OCI-LY1 (cell line): ENCODE measurements around the gene MLC1.

Source experiments
- H2AFZ ChIP-seq: fragments of 200-600 bp; sonication (generic), shearing (Covaris generic); 2 replicates; pipeline ENCODE4 v1.6.0; 2014; ENCODE audit warnings: antibody characterized with exemption, mild to moderate bottlenecking, low read length
- H3F3A ChIP-seq: fragments of 200-600 bp; sonication (generic), shearing (Covaris generic); 2 replicates; pipeline ENCODE4 v1.6.0; 2014; ENCODE audit warnings: mild to moderate bottlenecking, antibody characterized with exemption, low read length, moderate library complexity; ENCODE audit not compliant: insufficient read depth
- H3K27ac ChIP-seq: fragments of 200-600 bp; sonication (generic); 2 replicates; pipeline ENCODE4 v1.5.1; 2014; ENCODE audit warnings: low read length, mixed run types, mild to moderate bottlenecking, low read depth; ENCODE audit not compliant: poor library complexity, severe bottlenecking
- H3K27me3 ChIP-seq: fragments of 200-600 bp; sonication (generic); 2 replicates; pipeline ENCODE4 v1.6.0; 2014; ENCODE audit warnings: antibody characterized with exemption, mild to moderate bottlenecking, low read length, moderate library complexity; ENCODE audit not compliant: insufficient read depth
- H3K36me3 ChIP-seq: fragments of 200-600 bp; sonication (generic); 2 replicates; pipeline ENCODE4 v1.6.1; 2014; ENCODE audit warnings: mild to moderate bottlenecking, antibody characterized with exemption, low read length, moderate library complexity, mixed read lengths; ENCODE audit not compliant: insufficient read depth
- H3K4me1 ChIP-seq: fragments of 200-600 bp; sonication (generic); 2 replicates; pipeline ENCODE4 v1.5.1; 2014; ENCODE audit warnings: mild to moderate bottlenecking, low read length, moderate library complexity; ENCODE audit not compliant: insufficient read depth, severe bottlenecking
- H3K4me2 ChIP-seq: fragments of 200-600 bp; sonication (generic), shearing (Covaris generic); 2 replicates; pipeline ENCODE4 v1.6.1; 2014; ENCODE audit warnings: low read length
- H3K4me3 ChIP-seq: fragments of 200-600 bp; sonication (generic); 2 replicates; pipeline ENCODE4 v1.5.1; 2014; ENCODE audit warnings: low read length, low read depth, mild to moderate bottlenecking, mixed read lengths; ENCODE audit not compliant: poor library complexity, severe bottlenecking
- H3K79me2 ChIP-seq: fragments of 200-600 bp; shearing (Covaris generic); 2 replicates; pipeline ENCODE4 v1.6.1; 2016; ENCODE audit warnings: mixed run types, low read length, mixed read lengths; ENCODE audit not compliant: insufficient read depth
- H3K9ac ChIP-seq: fragments of 200-600 bp; sonication (generic), shearing (Covaris generic); 2 replicates; pipeline ENCODE4 v1.6.1; 2014; ENCODE audit warnings: mild to moderate bottlenecking, low read length, mixed read lengths
- H3K9me2 ChIP-seq: fragments of 200-600 bp; sonication (generic), shearing (Covaris generic); 2 replicates; pipeline ENCODE4 v1.6.1; 2014; ENCODE audit warnings: low read depth, mild to moderate bottlenecking, low read length, mixed read lengths
- H3K9me3 ChIP-seq: fragments of 200-600 bp; shearing (Covaris generic); 2 replicates; pipeline ENCODE4 v1.6.1; 2014; ENCODE audit warnings: low read length, mixed read lengths
- H4K20me1 ChIP-seq: fragments of 200-600 bp; sonication (generic), shearing (Covaris generic); 2 replicates; pipeline ENCODE4 v1.6.0; 2016; ENCODE audit warnings: mild to moderate bottlenecking, low read length; ENCODE audit not compliant: insufficient read depth
- EZH2 ChIP-seq: fragments of 200-600 bp; sonication (generic), shearing (Covaris generic); IDR thresholded peaks from 2 replicates; pipeline ENCODE4 v1.8.0; 2017; ENCODE audit warnings: borderline replicate concordance, mixed run types, mild to moderate bottlenecking, antibody characterized with exemption, low read length, moderate library complexity, mixed read lengths
- TF ChIP-seq, protein P1 (sequence below): fragments of 200-600 bp; sonication (generic), shearing (Covaris generic); IDR thresholded peaks from 2 replicates; pipeline ENCODE4 v1.5.1; 2017; ENCODE audit warnings: mild to moderate bottlenecking, antibody characterized with exemption, low read length, moderate library complexity, mixed read lengths

Gene MLC1

DNA sequence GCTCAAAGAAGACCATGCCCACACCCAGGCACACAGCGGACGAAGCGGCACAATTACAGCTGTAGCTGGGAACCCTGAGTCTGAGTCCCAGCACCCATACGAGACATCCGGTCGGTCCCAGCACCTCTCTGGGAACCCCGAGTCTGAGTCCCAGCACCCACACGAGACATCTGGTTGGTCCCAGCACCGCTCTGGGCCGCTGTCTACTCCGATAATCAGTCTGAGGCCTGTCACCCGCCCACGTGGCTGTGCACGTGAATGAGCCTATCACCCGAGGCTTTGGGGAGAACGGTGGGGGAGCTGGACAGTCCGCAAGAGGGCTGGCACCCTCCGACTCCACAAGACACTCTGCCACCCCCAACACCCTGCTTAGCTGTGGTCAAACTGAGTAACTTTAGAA lies 33.3 kb downstream of the MLC1 start:
- Histone ChIP-seq H3K9me3 (peaks cover 11% of the 10 kb centered on the region), H3K27me3 (no peaks in the 10 kb centered on the region; the same call in 1 of the 2 replicates), H3K4me1 (peaks cover 30% of the 10 kb centered on the region), H4K20me1 (no peaks in the 10 kb centered on the region), H3K27ac (no peak overlapping the region), H2AFZ (no peak overlapping the region), H3K4me3 (no peak overlapping the region), H3K9me2 (no peaks in the 10 kb centered on the region), H3K36me3 (no peaks in the 10 kb centered on the region), H3K79me2 (no peaks in the 10 kb centered on the region), H3K9ac (no peak overlapping the region), H3K4me2 (no peak overlapping the region), H3F3A (no peaks in the 10 kb centered on the region)
- TF ChIP-seq, protein P1, sequence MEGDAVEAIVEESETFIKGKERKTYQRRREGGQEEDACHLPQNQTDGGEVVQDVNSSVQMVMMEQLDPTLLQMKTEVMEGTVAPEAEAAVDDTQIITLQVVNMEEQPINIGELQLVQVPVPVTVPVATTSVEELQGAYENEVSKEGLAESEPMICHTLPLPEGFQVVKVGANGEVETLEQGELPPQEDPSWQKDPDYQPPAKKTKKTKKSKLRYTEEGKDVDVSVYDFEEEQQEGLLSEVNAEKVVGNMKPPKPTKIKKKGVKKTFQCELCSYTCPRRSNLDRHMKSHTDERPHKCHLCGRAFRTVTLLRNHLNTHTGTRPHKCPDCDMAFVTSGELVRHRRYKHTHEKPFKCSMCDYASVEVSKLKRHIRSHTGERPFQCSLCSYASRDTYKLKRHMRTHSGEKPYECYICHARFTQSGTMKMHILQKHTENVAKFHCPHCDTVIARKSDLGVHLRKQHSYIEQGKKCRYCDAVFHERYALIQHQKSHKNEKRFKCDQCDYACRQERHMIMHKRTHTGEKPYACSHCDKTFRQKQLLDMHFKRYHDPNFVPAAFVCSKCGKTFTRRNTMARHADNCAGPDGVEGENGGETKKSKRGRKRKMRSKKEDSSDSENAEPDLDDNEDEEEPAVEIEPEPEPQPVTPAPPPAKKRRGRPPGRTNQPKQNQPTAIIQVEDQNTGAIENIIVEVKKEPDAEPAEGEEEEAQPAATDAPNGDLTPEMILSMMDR: no peak
- TF ChIP-seq EZH2: no peak

DNA sequence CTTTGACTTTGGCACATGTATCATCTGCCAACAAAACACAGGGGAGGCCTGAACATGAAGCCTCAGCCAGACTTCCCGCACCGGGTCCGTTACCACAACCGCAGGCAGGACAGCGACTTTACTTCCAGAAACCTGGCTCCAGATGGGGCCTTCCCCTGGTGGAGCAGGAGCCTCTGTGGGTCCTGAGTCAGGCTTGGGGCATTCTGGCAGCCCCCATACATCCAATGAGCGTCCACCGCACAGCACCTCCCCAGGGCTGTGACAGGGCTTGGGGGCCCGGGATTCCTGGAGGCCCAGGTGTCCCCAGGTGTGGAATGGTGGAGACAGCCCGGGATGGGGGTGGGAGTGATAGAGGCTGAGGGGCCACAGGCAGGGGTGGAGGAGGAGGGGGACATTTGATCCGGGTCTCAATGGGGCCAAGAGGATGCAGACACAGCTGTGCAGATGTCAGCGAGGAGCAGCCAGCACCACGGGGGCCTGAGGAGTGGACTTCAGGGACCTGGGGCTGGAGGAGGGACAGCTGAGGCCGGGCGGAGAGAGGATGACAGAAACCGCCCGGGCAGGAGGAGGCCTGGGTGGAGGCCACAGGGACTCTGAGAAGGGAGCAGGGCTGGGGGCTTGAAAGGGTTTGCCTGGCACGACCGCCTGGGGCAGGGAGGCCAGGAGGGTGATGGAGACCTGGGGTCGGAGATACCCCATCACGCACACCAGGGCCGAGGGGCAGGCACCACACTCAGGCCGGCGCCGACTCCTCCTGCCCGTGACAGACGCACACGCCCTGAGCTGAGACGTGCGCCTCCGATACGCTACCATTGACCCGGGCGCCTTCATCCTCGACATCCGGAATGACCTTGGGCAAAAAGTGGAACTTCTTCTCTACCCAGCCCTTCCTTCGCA lies 35.7 kb downstream of the MLC1 start:
- TF ChIP-seq, protein P1: no peak
- TF ChIP-seq EZH2: no peak
- H3K9me3 ChIP-seq: peaks cover 11% of the 10 kb centered on the region
- H3K4me3 ChIP-seq: no peak overlapping the region
- H3K9ac ChIP-seq: no peak overlapping the region
- H3K4me1 ChIP-seq: peaks cover 8% of the 10 kb centered on the region
- H4K20me1 ChIP-seq: no peaks in the 10 kb centered on the region
- H3K79me2 ChIP-seq: no peaks in the 10 kb centered on the region
- no peak overlapping the region for H3K27ac ChIP-seq
- no peaks in the 10 kb centered on the region for H3F3A ChIP-seq
- H3K9me2 ChIP-seq: no peaks in the 10 kb centered on the region
- H2AFZ ChIP-seq: no peak overlapping the region
- no peaks in the 10 kb centered on the region; the same call in 1 of the 2 replicates for H3K27me3 ChIP-seq
- H3K4me2 ChIP-seq: no peak overlapping the region
- H3K36me3 ChIP-seq: no peaks in the 10 kb centered on the region

DNA sequence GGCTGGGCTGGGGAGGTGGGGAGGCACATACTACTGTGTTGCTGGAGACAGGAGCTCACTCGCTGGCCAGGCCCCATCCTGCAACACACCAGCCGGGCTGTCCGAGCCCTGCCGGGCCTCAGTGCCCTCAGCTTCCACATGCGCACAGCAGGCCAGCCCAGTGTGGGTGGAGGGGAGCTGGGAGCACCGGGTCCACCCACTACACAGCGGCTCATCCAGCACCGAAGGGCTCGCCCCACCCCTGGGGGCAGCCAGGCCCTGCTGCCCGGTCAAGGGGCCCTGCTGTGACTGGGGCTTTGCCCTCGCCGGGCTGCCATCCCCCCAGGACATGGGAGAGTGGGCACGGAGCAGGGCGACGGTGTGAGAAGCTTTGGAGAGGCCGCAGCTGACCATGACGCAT lies 36.4 kb downstream of the MLC1 start:
- no peak overlapping the region for H3K4me2 ChIP-seq
- peaks cover 11% of the 10 kb centered on the region for H3K9me3 ChIP-seq
- H3K36me3 ChIP-seq: no peaks in the 10 kb centered on the region
- H3K79me2 ChIP-seq: no peaks in the 10 kb centered on the region
- H3K4me1 ChIP-seq: peaks cover under 1% of the 10 kb centered on the region
- no peak overlapping the region for H3K4me3 ChIP-seq
- H3K9ac ChIP-seq: no peak overlapping the region
- no peak overlapping the region for H2AFZ ChIP-seq
- no peaks in the 10 kb centered on the region for H3K9me2 ChIP-seq
- H3F3A ChIP-seq: no peaks in the 10 kb centered on the region
- H3K27me3 ChIP-seq: no peaks in the 10 kb centered on the region; the same call in 1 of the 2 replicates
- TF ChIP-seq EZH2: no peak
- TF ChIP-seq, protein P1: no peak
- H3K27ac ChIP-seq: no peak overlapping the region
- H4K20me1 ChIP-seq: no peaks in the 10 kb centered on the region
